HG03469 (cell line): ENCODE measurements around the gene NXPH4.

Experiments
- ATAC-seq: cut with Tn5 transposase; IDR thresholded peaks from one replicate; pipeline ENCODE4 v1.9.1; 2021; ENCODE audit warnings: mild to moderate bottlenecking, moderate library complexity, moderate number of reproducible peaks; ENCODE audit not compliant: unreplicated experiment

The NXPH4 gene

DNA sequence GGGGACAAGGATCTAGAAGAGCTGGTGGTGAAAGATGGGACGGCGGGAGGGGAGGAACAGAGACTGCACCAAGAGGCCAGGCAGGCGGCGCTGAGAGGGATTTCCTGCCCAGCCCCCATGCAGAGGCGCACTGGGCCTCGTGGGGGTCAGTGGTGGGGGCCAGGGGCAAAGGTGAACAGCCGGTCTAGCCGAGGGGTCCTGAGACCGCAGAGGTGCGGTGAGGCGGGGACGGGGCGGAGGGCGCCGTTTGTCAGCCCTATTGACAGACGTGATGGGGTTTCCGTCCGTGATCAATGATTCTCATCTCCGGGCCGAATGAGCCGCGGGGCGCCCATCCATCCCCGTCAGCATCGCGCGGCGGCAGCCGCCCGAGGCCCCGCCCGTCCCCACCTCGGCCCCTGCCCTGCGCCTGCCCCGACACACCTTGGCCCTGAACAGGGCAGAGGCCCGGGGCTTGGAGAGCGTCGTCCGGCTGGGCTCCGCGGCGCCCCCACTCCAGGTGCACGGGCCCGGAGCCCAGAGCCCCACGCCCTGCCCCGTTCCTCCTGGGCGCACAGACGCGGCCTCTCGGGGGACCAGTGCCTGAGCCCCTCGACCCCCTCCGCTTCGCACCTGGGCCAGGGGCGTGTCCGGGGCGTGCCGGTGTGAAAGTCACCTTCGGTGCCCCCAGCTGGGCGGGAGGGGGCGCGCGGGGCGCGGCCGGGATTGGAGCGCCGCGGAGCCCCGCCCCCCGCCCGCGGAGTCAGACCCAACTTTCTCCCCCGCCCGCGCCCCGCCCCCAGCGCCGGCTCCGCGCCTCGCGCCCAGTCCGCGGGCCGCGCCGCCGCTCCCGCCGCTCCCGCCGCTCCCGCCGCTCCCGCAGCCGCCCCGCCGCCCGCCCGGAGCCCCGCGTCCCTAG is at the start of gene NXPH4:
Gene NXPH4 (plus strand): TSS at position 781 of the 898 bp plus-strand sequence. CDS start 176 bp downstream, outside the sequence.
- ATAC-seq = no peak

DNA sequence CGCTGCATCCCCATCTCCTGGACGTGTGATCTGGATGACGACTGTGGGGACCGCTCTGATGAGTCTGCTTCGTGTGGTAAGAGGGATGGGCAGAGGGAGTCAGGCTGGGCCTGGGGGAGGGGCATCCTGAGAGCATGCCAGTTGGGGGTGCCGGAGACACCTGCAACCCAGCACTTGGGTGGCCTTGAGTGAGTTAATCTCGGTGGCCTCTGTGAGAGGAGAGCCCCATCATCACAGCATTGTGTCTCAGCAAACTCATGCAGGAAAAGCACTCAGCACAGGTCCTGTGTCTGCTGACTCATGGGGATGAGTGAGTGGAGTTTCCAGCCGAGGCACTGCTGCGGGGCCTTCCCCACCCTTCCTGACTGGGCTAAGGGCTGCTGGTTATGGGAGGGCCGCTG is 49.6 kb upstream of the NXPH4 start:
- no peak for ATAC-seq

DNA sequence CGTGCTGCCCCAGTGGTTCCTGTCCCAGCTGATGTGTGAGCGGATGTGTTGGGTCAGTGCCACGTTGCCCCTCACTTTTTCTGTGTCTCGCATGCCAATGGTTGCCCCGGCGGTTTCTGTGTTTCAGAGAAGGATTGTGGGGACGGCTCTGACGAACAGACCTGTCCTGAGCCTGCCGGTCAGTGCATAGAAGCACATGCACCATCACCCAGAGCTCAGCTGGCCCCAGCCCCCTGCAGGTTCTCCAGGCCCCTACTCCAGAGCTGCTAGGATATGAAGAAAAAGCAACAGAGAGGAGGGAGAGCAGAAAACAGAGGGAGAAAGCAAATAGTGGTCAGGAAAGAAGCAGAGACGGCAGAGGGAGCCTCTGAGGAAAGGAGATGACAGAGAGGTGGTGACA is 48.5 kb upstream of the NXPH4 start:
- ATAC-seq = no peak

DNA sequence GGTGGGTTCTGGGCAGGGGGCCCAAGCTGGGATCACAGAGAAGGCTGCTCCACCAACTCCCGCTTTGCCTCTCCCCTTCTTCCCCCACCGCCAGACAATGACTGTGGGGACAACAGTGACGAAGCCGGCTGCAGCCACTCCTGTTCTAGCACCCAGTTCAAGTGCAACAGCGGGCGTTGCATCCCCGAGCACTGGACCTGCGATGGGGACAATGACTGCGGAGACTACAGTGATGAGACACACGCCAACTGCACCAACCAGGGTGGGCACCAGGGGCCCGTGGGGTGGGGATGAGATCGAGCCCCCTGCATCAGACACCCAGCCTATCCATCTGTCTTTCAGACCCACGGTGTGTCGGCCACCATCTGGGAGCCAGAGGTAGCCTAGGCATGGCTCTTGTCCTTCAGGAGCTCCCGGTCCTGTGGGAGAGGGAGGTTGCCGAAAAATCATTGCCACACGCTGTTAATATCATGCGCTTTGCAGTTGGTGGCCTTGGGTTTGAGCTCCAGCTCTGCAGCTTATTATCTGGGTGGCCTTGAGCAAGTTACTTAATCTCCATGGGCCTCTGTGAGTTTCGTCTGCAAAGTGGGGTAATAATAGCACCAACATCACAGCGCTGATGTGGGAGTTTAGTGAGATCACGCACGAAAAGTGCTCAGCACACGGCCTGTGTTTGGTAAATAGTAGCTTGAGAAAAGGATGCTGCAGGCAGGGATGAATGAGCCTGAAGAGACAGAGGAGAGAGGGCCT is 47.4 kb upstream of the NXPH4 start:
- no peak for ATAC-seq

DNA sequence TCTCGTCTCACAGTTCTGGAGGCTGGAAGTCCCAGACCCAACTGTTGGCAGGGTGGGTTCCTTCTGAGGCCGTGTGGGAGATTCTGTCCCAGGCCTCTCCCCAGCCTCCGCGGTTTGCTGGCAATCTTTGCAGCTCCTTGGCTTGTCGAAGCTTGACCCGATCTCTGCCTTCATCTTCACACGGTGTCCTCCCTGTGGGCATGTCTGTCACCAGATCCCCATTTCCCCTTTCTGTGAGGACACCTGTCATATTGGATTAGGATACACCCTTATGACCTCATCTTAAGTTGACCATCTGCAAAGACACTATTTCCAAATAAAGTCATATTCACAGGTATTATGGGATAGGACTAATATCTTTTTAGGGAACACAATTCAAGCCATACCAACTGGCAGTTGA is 46.6 kb upstream of the NXPH4 start:
- ATAC-seq = no peak

DNA sequence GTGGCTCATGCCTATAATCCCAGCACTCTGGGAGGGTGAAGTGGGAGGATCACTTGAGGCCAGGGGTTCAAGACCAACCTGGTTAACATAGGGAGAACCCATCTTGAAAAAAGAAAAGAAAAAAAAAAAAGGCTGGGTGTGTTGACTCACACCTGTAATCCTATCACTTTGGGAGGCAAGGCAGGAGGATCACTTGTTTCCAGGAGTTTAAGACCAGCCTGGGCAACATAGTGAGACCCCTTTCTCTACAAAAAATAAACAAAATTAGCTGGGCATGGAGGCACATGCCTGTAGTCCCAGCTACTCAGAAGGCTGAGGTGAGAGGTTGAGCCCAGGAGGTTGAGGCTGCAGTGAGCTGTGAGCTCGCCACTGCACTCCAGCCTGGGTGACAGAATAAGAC is 46.2 kb upstream of the NXPH4 start:
- ATAC-seq = no peak

DNA sequence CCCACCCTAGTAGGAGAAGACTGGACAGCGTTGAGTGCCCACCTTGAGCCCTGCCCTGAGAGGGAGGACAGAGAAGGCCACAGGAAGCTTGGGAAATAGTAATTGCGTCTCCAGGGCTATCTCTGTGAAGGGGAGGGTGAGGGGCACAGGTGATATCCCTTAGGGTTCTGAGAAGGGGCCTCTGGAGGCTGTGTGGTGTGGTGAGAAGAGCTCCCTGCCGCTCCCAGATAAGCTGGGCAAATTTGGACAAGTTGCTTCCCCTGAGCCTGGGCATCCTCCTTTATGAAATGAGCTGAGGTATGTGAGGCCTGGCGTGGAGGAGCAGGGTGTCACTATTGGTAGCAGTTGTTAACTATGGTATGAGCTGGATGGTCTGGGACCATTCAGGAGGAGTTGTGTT is 45.7 kb upstream of the NXPH4 start:
- ATAC-seq = no peak

DNA sequence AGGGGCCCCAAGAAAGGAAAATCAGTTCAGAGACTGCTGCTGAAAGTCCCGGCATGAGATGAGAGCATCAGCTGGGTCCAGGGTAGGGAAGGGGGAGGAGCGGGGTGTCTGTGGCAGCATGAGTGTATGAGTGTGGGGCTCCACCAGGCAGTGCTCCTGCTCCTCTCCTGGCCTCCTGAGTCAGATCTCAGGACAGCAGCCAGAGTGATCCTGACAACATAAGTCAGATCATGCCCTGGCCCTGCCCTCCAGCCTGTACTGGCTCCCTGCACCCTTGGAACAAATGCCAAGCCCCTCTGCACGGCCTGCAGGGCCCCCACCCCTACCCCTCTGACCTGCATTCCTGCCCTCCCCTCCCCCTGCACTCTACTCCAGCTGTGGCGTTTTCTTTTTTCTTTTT is 44.9 kb upstream of the NXPH4 start:
- ATAC-seq = no peak

DNA sequence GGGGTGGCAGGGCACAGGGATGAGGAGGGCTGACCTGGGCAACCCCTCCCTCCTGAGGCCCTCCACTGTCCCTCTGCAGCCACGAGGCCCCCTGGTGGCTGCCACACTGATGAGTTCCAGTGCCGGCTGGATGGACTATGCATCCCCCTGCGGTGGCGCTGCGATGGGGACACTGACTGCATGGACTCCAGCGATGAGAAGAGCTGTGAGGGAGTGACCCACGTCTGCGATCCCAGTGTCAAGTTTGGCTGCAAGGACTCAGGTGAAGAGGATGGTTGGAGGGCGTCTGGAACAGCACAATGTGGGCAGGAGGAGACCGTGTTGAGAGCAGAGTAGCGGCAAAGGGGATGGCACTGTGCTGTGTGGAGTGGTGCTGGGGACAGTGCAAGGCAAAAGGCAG is 43.5 kb upstream of the NXPH4 start:
- no peak for ATAC-seq

DNA sequence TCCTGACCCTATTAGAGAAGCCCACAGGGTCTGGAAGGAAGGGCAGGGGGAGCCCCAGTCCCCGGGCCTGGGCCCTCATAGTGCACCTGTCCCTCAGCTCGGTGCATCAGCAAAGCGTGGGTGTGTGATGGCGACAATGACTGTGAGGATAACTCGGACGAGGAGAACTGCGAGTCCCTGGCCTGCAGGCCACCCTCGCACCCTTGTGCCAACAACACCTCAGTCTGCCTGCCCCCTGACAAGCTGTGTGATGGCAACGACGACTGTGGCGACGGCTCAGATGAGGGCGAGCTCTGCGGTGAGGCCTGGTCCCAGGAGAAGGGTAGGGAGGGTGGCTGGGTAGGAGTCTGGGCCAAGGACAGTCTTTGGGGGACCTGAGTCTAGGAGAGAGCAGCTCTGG is 42.9 kb upstream of the NXPH4 start:
- no peak for ATAC-seq

DNA sequence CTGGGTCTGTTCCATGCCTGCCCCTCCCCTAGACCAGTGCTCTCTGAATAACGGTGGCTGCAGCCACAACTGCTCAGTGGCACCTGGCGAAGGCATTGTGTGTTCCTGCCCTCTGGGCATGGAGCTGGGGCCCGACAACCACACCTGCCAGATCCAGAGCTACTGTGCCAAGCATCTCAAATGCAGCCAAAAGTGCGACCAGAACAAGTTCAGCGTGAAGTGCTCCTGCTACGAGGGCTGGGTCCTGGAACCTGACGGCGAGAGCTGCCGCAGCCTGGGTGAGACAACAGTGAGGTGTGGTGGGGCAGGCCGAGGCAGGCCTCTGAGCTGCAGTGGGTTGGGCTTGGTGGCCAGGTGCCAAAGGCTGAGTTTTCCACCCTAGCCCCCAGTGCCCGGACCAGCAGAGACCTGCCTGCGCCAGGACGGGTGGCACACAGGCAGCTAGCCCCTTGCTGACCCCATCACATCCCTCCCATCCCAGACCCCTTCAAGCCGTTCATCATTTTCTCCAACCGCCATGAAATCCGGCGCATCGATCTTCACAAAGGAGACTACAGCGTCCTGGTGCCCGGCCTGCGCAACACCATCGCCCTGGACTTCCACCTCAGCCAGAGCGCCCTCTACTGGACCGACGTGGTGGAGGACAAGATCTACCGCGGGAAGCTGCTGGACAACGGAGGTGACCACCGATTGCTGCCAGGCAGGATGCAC is 41.0 kb upstream of the NXPH4 start:
- no peak for ATAC-seq

DNA sequence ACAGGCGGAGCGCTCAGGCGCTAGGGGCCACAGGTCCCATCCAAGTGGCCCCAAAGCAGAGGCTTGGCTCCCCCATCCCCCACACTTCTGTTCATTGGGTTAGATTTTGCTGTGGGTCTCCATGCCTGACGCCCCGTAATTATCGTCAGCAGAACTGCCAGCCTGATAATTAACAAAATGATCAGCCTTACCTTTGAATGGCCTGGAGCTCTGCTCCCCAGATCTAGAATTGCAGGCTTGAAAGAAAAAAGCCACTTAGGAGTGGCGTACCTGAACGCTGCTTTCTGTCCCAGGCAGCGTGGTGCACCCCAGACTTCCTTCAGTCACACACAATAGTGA is 40.5 kb upstream of the NXPH4 start:
- no peak for ATAC-seq

DNA sequence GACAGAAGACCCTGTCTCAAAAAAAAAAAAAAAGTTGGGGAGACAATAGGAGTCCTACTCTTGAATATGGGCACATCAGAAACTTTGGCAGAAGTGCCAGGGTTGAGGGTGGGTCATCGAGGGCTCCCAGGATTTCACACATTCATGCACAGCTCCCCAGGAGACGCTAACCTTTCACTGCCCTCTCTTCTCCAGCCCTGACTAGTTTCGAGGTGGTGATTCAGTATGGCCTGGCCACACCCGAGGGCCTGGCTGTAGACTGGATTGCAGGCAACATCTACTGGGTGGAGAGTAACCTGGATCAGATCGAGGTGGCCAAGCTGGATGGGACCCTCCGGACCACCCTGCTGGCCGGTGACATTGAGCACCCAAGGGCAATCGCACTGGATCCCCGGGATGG is 39.7 kb upstream of the NXPH4 start:
- ATAC-seq = no peak

DNA sequence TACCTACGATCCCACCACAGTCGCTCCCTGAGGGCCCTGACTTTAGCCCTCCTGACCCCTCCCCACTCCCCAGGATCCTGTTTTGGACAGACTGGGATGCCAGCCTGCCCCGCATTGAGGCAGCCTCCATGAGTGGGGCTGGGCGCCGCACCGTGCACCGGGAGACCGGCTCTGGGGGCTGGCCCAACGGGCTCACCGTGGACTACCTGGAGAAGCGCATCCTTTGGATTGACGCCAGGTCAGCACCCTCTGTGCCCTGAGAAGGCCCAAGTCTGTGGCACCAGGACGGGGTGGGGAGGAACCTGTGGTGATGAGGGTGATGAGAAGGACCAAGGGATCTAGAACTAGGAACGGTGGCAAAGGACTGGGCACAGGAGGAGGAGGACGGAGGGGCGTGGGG is 39.2 kb upstream of the NXPH4 start:
- ATAC-seq = no peak

DNA sequence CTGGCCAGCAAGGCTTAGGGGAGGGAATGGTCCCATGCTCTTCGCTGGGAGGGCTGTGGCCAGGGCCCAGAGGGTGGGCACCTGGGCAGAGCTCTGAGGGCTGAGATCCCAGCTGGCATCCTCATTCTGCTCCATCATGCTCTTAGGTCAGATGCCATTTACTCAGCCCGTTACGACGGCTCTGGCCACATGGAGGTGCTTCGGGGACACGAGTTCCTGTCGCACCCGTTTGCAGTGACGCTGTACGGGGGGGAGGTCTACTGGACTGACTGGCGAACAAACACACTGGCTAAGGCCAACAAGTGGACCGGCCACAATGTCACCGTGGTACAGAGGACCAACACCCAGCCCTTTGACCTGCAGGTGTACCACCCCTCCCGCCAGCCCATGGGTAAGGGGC is 38.4 kb upstream of the NXPH4 start:
- ATAC-seq = no peak

DNA sequence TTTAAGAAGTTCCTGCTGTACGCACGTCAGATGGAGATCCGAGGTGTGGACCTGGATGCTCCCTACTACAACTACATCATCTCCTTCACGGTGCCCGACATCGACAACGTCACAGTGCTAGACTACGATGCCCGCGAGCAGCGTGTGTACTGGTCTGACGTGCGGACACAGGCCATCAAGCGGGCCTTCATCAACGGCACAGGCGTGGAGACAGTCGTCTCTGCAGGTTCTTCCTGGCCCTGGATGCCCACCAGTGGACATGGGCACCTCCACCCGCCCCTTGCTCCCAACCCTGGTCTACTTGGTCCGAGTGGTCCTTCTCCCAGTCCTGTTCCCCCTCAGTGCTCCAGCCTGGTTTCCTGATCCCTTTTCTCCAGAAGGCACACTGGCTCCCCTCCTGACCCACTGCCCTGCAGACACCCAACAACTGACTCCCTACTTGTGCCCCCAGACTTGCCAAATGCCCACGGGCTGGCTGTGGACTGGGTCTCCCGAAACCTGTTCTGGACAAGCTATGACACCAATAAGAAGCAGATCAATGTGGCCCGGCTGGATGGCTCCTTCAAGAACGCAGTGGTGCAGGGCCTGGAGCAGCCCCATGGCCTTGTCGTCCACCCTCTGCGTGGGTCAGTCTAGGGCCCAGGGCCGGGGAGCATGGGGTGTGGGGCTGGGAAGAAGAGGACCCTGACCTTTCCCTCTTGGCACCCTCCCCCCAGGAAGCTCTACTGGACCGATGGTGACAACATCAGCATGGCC is 37.1 kb upstream of the NXPH4 start:
- no peak for ATAC-seq

DNA sequence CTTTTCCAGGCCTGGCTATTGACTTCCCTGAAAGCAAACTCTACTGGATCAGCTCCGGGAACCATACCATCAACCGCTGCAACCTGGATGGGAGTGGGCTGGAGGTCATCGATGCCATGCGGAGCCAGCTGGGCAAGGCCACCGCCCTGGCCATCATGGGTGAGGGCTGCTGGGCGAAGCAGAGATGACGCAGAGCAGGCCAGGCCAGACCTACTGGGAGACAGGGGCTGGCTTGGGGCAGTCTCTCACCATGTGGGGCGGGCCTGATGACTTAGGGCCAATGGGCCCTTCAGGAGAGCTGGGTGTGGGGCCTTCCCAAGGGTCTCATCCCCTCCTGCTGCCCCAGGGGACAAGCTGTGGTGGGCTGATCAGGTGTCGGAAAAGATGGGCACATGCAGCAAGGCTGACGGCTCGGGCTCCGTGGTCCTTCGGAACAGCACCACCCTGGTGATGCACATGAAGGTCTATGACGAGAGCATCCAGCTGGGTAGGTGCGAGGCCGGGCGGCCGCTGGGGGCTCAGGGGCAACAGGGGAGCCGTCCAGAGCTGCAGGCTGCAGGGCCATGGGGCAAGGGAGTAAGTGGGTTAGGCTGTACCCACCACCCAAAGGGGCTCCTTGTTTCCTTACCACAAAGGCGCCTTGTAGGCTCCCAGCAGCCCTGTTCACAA is 36.1 kb upstream of the NXPH4 start:
- ATAC-seq = no peak

DNA sequence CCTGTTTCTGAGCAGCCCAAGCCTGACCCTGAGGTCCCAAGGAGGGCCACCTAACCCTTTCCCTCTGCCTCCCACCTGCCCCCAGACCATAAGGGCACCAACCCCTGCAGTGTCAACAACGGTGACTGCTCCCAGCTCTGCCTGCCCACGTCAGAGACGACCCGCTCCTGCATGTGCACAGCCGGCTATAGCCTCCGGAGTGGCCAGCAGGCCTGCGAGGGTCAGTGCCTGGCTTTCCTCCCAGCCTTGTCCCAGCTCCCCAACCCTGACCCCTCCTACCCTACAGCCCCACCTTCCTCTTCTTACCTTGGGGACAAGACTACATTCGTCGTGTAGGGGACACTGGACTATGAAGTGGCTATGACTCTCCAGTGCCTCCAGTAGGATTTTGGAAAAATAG is 35.5 kb upstream of the NXPH4 start:
- no peak for ATAC-seq

DNA sequence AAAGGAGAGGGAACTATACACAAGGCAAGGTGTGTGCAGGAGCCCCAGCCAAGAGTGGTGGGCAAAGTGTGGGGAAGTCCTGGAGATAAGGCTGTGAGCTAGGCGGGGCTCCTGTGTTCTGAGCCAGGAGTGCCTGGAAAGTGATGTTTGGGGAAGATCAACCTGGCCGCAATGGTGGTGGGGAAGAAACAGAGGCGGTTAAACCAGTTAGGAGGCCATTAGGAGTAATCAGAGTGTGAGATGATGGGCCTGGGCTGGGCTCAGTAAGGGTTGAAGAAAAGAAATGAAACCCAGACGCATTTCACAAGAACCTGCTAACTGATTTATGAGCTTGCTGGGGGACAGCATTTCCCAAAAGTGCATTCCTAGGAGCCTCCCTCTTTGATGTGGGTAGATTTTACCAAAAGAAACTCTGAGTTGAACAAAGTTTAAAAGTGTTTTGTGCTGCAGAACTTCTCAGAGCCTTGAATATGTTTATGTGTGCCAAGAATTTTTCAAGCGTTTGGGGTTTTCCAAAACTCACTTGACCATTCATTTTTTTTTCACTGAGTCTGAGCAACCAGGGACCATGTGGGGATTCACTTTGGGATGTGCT is 34.9 kb upstream of the NXPH4 start:
- ATAC-seq = no peak

DNA sequence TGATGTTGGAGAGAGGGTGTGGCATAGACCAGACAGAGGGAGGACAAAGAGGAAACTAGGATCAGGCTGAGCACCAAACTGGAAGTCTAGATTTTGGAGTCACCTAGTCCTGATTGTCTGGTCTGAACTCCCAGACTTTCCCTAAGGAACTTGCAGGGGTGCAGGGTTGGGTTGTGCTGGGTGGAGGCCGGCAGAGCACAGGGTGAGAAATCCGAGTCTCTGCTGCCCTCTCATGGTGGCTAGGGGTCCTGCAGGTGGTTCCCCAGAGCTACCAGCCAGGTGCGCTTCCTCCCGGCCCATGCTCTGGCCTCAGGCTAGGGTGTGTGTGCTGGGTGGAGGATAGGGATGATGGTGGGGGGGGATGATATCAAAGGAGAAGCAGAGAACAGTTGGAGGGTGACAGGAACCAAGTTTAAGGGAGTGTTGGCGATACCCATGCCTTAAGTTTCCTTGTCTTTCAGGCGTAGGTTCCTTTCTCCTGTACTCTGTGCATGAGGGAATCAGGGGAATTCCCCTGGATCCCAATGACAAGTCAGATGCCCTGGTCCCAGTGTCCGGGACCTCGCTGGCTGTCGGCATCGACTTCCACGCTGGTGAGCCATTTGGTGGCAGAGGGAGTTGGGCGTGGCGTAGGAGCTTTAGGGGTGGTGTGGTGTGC is 33.5 kb upstream of the NXPH4 start:
- peak; percentile 56 for ATAC-seq
